ENCODE results near the gene ARSI. TPM values are rescaled to one million over a fixed set of nuclear protein-coding genes. Genes with fewer than 3 reads are reported as not detected.

ARSI gene
- total RNA-seq, 2 donors from 2014 or later, result 1.3 to 1.9 TPM

DNA sequence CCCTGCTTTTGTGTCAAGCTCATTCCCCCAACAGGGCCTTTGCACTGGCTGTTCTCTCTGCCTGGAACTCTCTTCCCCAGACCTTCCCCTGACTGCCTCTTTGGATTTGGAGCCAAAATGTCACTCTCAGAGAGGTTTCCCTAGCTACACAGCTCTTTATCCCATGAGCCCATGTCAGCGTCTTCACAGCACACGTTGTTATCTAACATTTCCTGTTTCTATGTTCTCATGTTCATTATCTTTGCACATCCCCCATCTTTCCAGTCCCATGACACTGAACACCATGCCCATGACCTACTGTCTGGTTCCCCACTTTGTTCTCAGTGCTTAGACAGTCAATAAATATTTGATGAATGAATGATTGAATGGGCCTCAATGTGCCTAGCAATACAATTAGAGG, 26.3 kb upstream of the ARSI start:
- intact Hi-C loops (cut with DNase I), result no loop called here
- no peak for DNase-seq (ENCODE audit: low spot score)

DNA sequence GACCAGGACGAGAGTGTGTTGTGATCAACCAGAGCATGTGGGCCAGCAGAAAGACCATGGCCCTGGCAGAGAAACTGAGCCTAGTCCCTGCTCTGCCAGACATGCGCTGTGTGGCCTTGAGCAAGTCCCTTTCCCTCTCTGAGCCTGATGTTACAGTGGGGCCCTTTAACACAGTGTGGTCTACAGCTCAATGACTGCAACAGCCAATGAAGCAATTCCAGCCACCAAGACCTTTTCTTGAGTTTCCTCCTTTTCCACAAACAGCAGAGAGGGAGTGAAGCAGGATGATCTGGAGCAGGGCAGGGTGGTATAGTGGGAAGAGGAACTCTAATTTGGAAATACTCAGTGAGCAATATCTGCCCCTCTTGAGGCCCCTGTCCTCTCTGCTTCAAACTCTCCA, 25.8 kb upstream of the ARSI start:
- no peak for DNase-seq (ENCODE audit: low spot score)

DNA sequence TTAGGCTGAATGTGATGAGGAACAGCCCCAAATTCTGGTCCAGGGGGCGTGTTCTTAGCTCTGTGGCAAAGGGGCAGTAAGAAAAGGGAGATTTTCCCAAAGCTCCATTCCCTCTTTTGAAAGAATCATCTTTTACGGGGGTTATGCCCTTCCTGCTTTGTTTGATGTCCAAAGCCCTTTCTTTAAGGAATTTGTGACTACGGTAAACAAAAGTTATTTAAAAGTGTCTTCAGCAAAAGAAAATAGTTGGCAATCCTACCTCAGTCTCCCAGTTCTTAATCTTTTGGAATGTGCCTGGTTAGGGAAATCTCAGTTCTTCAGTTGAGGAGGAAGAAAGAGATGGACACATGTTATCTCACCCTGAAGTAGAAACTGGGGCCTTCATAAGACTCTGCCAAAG, 24.4 kb upstream of the ARSI start:
- no peak for DNase-seq (ENCODE audit: low spot score)
- intact Hi-C loops (cut with DNase I), result no loop called here

More for the DNA sequence above, 25.8 kb upstream of the ARSI start:
- intact Hi-C loops (cut with DNase I), result no loop called here

DNA sequence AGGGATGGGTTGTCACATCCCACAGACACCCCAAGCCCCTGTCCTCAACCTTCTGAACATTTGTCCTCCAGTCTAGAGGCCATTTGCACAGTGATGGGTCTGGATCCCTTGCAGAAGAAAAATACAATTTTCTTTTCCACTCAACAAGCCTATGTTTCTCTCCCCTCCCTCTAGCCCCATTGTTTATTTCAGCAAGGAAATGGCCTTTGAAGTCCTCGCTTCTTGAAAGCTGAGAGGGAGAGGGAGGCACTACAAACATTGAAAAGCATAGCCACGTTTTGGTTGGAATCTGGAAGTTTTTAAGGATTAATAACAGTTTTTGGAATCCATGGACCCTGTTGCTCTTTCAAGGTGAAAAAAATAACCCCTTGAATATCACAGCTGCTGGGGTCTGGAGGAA, 24.0 kb upstream of the ARSI start:
- no peak for DNase-seq (ENCODE audit: low spot score)
- intact Hi-C loops (cut with DNase I), result no loop called here

DNA sequence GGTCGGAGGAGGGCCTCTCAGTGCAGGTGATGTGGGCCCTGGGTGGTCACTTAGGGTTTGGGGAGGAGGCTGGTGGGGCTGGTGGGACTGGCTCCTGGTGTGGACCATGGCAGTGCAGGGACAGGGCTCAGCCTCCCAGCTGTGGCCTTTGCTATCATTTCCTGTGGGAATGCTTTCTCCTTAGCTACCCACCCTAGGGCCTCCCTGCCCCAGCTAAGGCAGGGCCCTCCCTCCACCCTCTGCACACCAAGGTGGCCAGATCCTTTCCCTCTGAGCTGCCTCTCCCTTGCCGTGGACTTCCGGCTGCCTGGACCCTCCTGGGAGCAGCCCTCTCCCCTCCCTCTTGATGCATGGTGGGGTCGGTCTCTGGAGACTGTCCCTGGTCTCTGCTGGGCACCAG, 22.7 kb upstream of the ARSI start:
- no peak for DNase-seq (ENCODE audit: low spot score)
- intact Hi-C loops (cut with DNase I), result no loop called here

DNA sequence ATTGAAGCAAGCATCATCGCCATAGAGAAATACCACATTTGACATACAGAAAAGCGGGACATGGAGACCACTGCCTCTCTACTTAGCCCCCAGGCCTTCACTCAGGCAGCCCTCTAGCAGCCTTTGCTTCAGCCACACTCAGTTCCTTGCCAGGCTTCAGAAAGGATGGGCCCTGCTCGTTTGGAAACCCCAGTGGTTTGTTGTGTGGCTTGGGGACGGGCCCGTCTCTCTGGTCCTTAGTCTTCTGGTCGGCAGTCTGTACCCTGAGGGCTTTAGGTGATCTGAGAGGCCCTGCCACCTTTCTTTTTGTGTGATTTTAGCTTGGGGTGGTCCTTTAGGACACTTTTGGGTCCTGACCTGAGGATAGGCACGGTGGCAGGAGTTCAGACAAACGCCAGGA, 21.1 kb upstream of the ARSI start:
- intact Hi-C loops (cut with DNase I), result no loop called here
- DNase-seq (ENCODE audit: low spot score), result no peak

DNA sequence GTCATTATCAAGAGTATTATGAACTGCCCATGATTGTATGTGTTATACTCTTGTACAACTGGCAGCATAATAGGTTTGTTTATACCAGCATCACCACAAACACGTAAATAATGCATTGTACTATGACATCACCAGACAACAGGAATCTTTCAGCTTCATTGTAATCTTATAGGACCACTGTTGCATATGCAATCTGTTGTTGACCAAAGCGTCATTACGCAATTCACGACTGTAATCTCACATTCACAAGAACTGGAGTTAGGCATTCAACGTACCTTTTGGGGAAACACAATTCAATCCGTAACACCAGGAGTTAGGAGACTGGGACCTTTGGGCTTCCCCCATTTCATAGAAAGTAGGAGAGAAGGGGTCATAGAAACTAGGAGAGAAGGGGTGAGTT, 20.4 kb upstream of the ARSI start:
- intact Hi-C loops (cut with DNase I), result no loop called here
- DNase-seq (ENCODE audit: low spot score), result no peak

DNA sequence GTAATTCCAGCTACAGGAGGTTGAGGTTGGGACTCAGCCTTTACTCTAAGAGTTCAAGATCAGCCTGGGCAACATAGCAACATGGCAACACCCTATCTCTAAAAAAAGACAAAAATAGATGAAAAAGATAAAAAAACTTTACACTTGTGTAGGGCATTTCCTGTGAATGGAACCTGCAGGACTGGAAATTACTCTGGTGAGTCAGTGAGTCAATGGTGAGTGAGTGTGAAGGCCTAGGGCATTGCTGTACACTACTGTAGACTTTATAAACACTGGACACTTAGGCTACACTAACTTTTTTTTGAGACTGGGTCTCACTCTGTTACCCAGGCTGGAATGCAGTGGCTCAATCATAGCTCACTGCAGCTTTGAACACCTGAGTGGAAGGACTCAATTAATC, 19.5 kb upstream of the ARSI start:
- intact Hi-C loops (cut with DNase I), result no loop called here
- no peak for DNase-seq (ENCODE audit: low spot score)

DNA sequence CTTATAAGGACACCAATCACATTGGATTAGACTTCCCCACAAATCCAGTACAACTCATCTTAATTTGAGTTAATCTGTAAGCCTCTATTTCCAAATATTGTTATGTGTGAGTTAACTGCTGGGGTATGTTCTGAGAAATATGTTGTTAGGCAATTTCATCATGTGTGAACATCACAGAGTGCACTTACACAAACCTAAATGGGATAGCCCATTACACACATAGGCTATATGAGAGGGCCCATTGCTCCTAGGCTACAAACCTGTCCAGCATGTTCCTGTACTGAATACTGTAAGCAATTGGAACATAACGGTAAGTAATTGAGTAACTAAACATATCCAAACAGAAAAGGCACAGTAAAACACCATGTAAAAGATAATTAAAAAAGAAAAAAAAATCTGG, 19.1 kb upstream of the ARSI start:
- no peak for DNase-seq (ENCODE audit: low spot score)
- intact Hi-C loops (cut with DNase I), result no loop called here

DNA sequence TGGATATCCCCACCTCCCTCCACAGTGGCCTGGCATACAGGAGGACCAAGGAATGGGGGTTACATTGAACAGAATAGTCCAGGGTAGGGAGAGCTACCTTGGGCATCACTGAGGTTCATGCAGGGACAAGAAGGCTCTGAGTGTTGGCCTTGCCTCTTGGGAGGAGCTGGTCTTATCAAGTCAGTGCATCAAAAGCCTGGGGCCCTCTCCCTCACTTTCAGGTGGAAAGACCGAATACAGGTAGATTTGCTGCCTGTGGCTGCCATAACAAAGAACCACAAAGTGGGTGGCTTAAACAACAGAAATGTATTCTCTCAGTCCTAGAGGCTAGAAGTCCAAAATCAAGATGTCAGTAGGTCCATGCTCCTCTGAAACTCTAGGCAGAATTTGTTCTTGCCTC, 18.5 kb upstream of the ARSI start:
- DNase-seq (ENCODE audit: low spot score), result no peak

DNA sequence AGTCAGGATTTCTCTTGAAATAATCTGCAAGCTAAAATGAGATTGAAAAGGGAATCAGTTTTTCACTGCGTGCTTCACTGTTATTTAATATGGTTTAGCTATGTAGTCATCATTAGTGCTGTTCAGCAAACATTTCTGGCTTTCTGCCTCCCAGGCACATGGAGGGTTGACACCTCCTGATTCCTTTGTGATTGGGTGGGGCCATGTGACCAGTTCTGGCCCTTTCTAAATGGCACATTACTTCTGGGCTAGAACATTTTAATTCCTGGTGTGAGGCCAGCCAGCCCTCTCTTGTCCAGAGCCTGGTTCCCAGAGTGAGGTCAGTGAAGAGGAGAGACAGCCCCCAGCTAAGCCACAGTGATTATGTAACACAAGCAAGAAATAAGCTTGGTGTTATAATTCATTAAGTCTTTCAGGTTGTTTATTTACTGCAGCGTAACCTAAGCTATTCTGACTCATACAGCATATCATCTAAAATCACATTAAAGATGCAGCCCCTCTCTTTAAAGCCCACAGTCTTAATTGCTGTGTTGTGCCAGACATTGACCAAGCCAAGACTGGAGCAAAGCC, 17.4 kb upstream of the ARSI start:
- intact Hi-C loops (cut with DNase I), result no loop called here
- DNase-seq (ENCODE audit: low spot score), result peak; percentile 91

More for the DNA sequence above, 18.5 kb upstream of the ARSI start:
- intact Hi-C loops (cut with DNase I), result no loop called here

DNA sequence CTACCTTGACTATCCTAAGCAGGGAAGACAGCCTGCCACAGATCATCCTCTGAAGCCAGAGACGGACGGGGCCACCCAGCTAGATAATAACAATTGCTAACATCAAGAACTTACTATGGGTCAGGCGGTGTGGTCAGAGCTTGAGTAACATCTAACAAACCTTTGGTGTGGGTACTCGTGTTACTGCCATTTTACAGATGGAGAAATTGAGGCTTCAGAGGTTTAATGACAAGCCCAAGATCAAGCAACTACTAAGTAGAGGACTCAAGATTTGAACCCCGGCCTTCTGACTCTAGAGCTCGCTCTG, 16.7 kb upstream of the ARSI start:
- DNase-seq (ENCODE audit: low spot score), result no peak

DNA sequence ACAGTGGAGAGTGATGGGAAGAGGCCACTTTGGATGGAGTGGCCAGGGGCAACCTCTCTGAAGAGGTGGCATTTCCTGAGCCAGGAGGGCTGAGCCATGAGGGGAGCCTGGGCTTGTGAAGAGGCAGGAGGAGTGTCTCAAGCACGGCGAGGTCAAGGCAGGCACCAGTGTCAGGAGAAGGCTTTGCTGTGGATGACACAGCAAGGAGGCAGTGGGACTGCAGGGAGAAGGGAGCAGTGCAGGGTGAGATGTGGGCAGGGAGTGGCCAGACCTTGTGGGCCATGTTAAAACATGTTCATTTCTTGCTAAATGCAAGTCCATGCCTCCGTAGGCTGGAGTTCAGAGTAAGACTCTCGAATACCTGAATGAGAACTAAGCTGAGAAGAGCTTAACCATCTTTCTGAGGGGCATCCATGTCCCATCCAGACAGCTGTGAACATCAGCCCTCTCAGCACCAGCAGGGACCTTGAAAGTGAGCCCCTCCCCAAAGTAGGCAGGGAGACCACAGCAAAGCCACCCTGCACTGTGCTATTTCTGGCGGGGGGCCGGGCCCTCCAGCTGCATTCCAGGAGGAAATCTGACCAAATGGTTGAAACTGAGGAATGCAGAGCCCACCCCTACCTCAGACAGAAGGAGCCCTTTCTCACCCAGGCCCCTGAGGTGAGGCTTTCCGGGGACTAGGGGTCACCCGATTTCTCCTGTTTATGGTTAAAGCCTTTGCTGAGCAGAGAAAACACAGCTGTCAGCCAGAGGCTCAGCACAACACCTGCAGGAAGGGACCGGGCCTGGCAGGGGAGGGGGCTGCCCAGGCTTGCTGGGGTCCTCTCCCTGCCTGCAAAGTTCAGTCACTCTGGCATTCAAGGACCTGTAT, 16.1 kb upstream of the ARSI start:
- intact Hi-C loops (cut with DNase I), result no loop called here
- DNase-seq (ENCODE audit: low spot score), result no peak

More for the DNA sequence above, 16.7 kb upstream of the ARSI start:
- intact Hi-C loops (cut with DNase I), result no loop called here

DNA sequence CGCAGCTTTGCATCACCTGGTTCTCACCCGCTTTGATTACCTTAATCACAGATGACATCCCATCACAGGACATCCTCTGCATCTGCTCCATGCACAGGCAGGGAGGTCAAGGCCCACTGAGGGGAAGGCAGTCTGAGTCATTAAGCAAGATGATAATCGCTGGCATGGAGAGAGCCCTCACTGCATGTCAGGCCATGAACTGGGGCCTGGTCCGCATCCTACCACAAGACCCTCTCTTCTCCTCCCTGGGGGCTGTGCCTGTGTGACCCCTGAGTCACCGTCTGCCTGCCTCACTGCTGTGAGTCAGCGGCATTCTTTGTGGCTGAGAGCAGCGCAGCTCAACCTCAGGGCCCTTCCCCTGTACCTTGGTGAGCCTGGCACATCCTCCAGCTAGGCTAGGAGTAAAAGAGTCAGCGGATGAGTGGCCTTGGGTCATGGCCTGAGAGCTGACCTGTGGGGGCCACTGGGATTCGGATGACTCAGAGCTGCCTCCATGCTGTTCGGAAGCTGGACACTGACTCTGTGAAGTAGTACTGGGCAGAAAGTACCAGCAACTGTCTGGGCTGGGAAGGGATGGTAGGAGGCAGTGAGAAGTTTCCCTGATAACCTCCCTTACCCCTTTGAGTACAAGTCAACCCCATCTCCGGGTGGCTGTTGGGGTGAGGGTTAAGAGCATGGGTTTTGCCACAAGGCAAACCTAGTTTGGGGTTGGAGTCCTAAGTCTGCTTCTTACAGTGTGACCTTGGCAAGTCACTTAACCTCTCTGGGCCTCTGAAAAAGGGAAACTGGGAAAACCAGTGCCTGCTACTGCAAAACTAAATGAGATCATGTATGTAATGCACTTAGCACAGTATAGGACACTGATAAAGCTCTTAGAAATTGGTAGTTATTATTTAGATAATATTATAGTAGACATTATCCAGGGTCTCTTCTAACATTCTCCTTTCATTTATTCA, 14.6 kb upstream of the ARSI start:
- peak; percentile 86 for DNase-seq (ENCODE audit: low spot score)
- intact Hi-C loops (cut with DNase I), result no loop called here

DNA sequence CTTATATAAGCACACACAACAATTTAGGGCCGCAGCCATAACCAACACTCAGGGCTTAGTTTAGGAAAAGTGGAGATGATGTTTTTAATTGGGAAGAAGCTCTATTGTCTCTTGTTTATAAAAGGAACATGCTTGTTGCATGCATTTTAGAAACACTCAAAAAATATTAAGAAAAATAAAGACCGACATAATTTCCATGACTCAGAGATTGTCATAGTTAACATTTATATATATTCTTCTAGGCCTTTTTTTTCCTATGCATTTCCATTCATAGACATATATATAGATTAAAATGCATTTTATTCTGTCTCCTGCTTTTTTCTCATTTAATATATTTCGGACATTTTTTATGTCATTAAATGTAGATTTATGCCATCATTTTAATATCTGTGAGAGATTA, 13.6 kb upstream of the ARSI start:
- intact Hi-C loops (cut with DNase I), result no loop called here
- DNase-seq (ENCODE audit: low spot score), result no peak

DNA sequence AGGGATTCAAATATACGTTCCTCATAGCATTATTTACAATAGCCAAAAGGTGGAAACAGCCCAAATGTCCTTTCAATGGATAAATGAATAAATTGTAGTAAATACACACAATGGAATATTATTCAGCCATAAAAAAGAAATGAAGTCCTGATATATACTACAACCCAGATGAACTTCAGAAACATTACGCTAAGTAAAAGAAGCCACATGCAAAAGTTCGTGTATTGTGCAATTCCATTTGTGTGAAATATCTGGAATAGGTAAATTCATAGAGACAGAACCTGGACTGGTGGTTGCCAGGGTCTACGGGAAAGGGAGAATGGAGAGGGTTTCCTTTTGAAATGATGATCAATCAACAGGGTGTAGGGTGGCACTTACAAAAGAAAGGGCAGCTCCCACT, 12.5 kb upstream of the ARSI start:
- intact Hi-C loops (cut with DNase I), result no loop called here
- no peak for DNase-seq (ENCODE audit: low spot score)

DNA sequence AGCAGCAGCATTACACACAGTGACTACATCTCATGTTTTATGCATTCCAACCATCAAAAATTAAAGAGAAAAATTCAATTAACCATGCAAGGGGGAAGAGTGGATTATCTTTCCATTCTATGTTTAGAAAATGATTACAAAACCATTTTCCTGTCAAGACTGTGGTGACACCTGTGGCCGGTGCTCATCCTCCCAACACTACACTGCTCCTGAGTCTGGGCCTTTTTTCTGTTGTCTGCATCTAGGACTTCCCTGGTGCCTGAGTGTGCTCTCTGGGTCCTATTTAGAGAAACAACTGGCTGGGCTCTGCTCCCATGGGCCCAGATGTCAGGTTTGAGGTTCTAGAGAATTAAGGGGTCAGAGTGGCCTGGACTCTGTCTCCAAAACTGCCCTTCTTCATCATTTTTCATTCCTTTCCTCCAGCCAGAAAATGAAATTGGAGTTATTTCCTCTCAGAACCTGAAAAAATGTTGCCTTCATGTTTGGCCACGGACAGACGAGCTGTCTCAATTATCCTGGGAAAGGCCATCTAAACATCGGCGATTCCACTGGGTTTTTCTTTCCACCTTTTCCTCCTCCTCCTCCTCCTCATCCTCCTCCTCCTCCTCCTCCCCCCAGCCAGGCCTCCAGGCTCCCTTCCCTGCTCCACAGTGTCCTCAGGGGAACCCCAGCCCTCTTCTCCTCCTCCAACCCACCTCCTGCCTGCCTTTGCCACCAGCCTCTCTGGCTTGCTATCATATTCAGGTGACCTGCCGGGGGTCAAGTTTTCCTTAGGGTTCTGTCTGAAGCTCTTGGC, 11.4 kb upstream of the ARSI start:
- intact Hi-C loops (cut with DNase I), result loop anchor here in 1 of 2 donors (5.0 kb wide), 1 partner anchor 682 kb away; no protein-coding TSS in a partner anchor
- DNase-seq (ENCODE audit: low spot score), result no peak

DNA sequence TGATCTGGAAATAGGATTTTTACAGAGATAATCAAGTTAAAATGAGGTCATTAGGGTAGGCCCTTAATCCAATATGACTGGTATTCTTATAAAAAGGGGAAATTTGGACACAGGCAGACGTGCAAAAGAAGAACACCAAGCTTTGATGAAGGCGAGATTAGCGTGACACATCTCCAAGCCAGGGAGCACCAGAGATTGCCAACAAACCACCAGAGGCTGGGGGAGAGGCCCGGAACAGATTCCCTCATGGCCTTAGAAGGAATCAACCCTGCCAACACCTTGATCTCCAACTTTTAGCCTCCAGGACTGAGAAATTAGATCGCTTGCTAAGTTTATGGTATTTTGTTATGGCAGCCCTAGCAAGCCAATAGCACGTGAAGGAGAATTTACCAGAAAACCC, 10.8 kb upstream of the ARSI start:
- intact Hi-C loops (cut with DNase I), result loop anchor here in 1 of 2 donors (5.0 kb wide), 1 partner anchor 681 kb away; no protein-coding TSS in a partner anchor
- no peak for DNase-seq (ENCODE audit: low spot score)

DNA sequence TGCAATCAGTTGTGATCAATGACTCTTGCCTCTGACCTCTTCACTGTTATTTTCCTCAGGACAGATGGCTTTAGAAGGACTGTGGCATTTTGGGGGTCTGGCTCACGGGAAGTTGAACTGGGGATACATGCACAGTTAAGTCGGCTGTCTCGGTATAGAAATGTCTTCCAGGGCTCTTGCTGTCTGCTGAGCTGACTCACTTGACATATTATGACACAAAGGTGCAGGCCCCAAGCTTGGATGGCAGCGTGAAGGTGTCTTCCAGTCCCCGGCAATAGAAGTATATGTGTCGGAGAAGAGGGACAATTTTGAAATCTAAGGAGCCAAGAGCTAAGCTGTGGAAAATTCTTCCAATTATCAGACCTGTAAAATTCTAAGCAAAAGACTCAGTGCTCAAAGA, 9.8 kb upstream of the ARSI start:
- DNase-seq (ENCODE audit: low spot score), result no peak

More for the DNA sequence above, 9.8 kb upstream of the ARSI start:
- intact Hi-C loops (cut with DNase I), result loop anchor here in 1 of 2 donors (5.0 kb wide), 1 partner anchor 680 kb away; no protein-coding TSS in a partner anchor

All from posterior vena cava (tissue), 2 donors.